ENCODE data around the gene ATXN1.

The ATXN1 gene

DNA sequence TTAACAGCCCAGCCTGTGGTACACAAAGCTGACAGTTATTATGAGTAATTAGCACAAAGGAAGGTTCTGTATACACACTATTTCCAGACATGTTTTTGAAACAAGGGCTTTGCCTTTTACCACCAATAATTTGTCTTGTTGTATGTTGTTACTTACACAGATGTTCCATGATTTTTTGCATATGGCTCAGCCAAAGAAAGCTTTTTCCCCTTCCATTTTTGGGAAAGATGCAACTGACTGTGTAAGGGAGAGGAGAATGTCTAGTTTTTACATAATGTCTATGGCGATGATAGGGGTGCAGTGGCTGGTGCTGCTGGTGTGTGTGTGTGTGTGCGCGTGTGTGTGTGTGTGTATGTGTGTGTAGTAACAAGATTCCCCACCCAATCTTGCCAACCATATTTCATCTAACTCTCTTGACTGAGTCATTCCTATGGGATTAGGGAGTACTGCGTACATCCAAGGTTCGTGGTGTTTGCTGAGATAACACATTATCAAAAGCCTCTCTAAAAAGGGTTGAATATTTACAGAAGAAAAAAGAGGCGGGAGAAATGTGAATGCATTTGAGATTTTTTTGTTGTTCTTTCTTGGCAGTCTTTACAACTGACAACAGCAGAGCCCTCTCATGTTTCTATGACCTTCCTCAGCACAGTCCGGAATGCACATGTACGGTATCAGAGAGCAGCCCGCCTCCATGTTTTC is 330.7 kb downstream of the ATXN1 start:
- no peak for DNase-seq

DNA sequence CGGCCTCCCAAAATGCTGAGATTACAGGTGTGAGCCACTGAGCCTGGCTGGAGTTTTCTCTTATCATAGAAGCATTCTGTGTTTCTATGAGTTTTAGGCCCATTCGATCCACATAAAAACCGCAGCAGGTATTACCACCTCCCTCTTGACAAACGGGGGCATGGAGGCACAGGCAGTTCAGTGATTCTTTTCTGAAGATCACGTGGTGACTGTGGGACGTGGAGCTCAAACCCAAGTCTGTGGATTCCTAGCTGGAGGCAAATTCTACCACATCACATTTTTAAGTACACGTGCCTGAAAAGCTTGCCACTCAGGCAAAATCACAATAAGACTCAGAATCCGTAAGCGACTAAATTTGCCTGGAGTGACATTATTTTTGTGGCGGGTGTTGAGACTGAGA is 331.6 kb downstream of the ATXN1 start:
- no peak for DNase-seq

DNA sequence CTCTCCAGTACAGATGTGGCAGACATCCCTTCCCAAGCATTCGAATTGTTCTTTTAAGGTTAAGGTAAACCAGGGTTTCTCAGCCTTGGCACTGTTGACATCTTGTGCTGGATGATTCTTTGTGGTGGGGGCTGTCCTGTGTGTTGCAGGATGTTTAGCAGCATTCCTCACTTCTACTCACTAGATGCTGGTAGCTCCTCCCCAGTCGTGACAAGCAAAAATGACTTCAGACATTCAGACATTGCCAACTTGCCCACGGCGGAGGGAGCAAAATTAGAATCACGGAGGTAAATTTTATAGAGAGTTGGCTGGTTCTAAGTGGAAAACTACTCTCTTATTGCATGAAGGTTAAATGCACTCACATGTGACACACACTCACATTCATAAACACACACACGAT is 334.1 kb downstream of the ATXN1 start:
- no peak for DNase-seq

DNA sequence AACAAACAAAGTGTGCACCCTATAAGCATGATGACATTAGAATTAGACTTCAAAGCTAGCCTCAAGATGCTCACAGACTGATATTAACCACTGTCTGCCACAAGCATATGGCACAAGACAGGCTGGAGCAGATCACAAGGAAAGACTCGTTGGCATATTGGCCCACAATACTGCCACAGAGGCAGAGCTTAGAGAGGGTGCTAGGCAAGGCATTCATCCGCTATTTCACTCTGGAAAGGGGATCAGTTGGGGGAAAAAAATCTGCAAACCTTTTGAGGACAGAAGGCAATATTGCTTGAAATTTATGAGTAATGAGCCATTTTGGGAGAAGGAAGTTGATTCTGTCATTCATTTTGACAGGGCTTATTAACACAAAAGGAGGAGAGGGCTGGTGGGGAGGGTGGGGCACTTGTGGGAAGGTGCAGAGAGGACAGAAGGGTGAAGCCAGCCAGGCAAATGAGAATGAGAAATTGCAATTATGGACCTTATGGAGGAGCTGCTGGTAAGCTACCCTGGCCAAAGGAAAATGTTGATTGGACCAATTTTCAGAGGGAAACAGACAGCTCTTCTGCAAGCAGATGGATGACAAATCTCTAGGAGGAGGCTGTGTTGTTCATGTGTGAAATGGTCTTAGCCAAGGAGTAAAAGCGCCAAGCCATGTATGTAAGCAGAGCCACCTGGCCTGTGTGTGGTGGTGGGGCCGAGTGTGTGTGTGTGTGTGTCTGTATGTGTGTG is 335.2 kb downstream of the ATXN1 start:
- DNase-seq = no peak

DNA sequence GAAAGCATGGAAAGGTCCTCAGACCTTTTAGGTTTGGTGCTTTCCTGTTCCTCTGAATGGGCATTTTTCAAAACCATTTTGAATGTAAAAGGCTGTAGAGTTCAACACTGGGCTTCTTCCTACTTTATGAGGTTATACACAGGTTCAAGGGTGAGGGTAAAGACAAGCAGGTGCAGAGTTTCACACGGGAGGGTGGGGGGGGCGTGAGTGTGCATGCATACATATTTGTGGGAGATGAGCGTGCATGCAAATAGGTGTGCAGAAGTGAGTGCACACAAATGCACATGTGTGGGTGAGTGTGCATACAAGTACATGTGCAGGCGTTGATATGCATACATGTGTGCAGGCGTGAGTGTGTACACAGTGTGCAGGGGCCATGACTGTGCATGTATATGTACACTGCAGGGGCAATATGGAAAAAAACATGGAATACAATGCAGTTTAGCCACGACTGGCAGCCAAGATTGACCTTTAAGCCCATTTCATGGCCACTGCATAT is 339.7 kb downstream of the ATXN1 start:
- DNase-seq = no peak

DNA sequence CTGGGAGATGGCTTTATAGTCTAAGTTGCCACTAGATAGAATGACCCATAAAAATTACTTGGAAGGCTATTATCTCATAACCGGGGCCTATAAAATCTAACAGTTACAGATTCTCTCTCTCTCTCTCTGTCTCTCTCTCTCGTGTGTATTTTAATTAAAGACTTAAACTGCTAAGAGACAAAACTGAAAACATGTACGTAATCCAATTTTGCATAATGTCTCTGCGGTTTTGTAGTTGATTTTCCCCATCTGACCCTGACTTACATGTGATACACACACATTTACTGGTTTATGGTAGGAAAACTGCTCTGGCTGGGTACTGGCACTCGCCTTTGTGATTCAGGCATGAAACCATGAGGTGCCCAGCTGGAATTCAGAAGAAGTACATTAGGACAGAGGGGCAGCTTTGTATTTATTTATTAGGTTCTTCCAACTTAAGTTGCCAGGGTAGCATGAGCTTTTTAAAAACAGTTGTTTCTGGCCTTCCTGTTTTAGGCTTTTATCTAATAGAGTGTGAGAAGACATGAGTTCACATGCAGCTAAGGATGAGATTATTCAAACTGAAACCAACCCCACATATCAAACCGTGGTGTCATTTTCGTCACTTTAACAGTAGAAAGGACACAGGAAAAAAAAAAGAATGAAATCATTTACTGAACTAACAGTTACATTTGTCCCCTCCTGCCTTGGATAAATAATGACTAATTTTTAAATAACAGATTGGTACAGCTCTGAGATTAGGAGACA is 340.4 kb downstream of the ATXN1 start:
- peak; percentile 36 for DNase-seq

DNA sequence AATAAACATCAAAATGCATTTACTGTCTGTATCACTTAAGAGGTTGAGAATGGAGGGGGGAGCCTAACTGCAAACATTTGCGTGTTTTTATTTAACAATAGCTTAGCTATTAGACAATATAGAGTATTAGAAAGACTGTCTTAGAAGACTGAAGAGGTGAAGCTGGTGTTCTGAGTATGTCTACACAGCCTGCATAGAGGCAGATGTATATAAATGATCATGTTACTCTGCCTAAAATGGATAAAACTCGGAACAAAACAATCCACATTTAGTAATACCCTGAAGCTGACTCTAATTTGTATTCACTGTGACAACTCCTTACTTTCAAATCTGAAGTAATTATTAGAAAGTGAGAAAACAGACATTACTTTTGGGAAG is 340.9 kb downstream of the ATXN1 start:
- no peak for DNase-seq

DNA sequence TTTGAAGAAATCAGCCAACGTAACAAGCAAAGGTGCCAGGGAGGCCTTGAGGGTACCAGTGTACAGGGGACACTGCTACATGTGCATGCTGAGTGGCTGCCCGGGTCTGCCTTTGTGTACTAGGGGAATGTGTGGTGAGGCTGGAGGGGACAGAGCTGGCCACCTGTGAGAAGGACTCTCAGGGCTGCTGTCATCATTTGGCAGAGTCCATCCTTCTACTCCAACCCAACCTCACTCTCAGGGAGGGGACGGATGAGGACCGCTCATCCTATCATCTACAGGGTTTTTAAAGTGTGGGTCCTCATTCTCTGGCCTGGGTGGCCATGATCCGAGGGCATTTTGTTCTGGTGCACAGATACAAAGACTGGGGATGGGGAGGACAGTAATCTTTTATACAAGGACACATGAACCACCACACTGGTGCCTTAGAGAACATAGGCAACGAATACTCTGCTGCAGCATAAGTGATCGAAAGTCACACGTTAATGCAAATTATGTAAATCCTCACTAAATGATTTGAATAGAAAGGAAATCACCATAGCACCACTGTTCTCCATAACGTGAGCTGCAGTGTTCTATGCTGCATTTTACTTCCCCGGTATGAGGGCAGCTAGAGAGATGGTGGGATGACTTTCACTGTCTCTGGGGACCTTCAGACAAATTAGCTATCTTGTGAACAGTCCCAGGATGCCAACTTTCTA is 341.5 kb downstream of the ATXN1 start:
- DNase-seq = no peak

DNA sequence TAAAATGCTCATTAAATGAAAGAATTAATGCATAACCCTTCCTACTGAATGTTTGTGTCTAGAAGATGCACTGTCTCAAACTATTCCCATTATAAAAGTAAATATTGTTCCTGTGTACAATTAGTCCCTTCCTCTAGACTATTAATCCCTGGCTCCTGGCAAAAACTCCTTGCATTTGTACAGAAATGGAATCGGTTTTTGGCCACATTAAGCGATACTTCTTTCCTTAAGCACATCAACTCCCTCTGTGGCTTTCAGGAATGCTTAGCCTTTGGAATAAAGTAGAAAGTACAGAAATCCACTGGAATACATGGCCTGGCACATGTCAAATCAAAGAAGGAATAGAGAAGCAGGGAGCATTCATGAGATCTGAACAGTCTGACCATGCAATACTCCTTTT is 343.1 kb downstream of the ATXN1 start:
- no peak for DNase-seq

DNA sequence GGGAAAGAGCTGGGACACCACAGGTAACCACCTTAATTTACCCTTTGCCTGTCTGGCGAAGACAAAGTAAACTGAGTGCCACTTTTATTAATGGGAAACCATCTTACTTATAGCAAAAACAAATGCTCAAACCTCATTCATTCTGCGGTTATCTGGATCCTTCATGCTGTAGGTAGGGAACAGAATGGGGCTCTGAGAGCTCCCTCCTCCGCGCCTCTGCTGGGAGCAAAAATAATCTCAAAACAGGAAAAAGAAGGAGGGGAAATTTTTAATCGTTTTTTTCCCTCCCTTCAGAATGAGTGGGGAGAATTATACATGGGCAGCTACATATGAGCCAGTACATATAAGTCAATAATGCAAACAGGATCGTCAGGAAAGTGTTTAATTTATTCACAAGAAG is 345.6 kb downstream of the ATXN1 start:
- no peak for DNase-seq

DNA sequence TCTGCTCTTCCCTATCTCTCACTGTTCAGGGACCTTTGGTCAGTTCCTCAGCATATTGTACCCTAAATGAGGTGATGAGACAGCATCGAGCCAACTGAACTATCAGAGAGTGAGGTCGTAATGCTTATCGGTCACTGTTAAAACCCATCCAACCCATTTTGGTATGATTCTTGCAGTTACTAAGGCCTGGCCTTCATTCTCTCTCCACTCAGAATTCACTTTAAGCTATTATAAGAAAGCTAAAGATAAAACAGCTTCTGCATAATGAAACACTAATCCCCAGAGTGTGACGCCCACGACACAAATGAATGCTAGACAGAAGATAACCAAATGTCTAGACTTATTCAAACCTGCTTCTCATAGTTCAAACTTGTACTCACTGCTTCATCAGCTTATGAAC is 347.1 kb downstream of the ATXN1 start:
- DNase-seq = no peak

DNA sequence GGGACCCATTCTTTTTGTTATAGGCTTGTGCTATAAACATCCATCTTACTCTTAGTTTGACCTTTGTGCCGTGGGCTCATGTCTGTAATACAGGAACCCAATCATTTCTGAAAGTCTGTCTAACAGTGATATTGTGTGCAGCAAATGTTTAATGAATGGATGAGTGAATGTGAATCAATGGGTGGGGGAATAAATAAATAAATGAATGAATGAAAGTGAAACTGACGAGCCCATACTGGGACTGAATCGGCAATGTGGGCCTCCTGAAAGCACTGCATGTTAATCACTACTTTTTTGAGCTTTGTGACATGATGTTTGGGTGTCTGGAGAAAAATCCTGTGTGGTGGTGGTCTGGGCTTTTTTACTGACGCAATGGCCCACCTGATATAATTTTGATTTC is 347.9 kb downstream of the ATXN1 start:
- DNase-seq = peak; percentile 28

DNA sequence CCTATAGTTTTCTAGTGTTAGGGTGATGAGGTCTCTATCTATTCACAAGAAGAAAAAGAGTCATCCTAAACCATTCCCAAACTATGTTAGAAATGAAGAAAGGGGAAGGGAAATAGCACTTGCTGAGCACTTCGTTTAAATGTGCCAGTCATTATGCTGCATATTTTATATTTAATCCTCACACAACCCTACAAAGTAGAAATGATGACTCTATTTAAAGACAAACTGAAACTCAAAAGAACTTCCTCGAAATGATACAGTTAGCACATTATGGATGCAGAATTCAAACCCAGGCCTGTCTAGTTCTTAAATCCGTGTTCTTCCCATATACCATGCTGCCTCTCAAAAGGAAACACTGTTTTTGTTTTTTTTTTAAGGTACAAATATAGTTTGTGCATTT is 348.3 kb downstream of the ATXN1 start:
- DNase-seq = peak; percentile 47

DNA sequence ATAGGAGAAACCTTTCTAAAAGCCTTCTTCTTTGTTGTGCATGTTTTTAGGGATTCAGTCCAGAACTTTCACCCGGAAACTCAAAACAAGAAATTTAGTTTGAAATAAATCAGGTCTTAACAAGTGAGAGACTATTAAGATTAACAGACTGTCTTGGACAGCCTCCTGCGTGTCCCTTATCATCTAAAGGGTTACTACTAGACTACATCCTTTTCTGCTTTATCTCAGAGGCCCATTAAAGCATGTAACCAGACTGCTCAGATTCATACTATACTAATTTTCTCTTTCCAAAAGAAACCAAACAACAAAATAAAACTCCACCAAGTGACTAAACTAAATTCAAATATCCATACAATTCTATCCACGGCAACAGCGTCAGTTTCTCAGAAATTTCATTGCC is 349.1 kb downstream of the ATXN1 start:
- no peak for DNase-seq

DNA sequence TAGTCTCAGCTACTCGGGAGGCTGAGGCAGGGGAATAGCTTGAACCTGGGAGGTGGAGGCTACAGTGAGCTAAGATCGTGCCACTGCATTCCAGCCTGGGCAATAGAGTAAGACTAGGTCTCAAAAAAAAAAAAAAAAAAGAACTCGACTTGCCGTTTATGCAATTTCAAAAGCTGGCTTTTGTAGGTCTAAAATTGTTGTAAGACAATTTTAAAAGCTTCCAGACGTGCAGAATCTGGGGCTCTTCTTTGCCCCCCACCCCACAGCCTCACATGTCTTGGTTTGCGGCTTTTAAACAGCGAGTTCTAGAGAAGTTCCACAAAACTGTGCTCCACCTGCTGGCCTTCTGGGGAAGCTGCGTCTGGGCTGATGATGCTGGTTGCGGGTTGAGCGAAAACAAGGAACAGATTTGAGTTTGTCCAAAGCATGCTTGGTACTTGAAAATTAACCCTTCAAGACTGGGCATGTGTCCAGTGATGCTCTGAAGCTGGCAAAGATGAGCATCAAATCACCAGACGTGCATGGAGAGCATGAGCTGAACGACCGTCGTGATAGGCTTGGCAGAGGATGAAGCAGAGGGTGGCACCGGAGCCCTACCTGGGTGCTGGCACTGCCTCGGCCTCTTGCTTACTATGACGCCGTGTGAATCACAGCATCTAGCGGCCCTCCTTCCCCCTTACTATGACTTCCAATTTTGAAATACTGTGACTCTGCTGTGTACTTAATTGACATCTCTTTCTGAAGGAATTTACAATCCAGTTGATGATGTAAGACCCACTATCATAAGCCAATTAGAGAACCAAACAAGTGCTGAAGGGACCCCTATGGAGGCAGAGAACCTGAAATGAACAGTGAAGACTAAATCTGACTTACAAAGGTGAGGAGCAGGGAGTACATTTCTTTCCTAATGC is 351.5 kb downstream of the ATXN1 start:
- peak; percentile 76 for DNase-seq

DNA sequence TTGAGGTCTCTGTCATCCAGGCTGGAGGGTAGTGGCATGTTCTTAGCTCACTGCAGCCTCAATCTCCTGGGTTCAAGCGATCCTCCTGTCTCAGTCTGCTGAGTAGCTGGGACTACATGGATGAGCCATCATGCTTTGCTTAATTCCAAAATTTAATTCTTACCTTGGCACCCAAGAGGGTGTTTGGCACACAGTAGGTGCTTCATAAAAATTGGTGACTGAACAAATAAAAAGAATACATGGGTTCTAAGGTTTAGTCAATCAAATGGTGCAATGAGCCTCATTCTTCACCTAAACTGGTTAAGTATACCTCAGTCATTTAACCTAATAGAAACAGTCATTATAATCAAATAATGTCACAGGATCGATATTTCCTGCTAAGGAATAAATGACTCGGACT is 352.5 kb downstream of the ATXN1 start:
- DNase-seq = no peak

DNA sequence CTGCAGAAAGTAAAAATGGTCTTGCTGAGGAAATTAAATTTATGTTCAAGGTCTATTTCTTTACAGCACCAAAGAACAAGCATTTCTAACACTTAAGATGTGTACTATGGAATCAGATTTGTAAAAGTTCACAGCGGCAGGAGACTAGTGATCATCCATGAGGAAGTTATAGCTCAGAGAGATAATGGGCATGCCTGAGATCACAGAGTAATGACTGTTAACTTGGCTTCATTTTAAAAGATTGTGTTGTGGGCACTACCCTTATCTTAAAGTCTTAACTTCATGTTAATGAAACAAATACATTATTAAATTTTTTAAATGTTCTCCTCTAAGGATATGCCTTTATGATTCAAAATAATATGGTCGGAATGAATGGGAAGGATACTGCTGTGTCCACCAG is 354.3 kb downstream of the ATXN1 start:
- peak; percentile 23 for DNase-seq

DNA sequence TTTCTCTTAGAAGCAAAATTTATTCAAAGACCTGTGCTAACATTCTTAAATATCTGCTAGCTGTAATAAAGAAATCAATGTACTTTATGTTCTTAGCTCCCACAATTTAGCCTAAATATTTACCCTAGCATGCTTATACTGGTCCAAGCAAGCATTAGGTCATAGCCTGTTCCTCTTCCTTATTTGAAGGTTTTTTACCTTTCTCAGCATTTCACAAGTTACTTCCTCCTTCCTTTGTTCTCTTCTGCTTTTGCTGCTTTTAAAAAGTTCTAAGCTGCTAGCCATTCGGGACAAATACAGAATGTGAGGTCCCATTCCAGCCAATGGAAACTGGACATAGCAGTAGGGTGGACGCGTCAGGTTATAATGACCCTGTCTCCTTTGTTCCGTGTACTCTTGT is 354.7 kb downstream of the ATXN1 start:
- DNase-seq = peak; percentile 63

DNA sequence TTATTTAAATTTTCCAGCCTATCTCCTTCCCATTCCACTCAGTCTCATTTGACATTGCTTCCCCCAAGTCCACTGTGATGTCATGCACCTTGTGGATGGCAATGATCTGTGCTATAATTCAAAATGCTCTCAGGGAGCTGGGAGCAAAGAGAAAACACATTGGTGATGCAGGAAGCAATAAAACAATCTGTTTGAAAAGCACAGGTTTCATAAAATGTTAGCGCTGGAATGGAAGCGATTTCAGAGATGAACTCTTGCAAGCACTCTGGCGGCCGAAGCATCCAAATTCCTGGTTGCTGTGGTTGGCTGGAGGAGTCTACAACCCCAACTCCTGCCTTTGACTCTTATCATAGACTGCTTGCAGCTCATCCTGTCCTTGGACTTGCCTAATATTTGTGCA is 355.9 kb downstream of the ATXN1 start:
- DNase-seq = no peak

DNA sequence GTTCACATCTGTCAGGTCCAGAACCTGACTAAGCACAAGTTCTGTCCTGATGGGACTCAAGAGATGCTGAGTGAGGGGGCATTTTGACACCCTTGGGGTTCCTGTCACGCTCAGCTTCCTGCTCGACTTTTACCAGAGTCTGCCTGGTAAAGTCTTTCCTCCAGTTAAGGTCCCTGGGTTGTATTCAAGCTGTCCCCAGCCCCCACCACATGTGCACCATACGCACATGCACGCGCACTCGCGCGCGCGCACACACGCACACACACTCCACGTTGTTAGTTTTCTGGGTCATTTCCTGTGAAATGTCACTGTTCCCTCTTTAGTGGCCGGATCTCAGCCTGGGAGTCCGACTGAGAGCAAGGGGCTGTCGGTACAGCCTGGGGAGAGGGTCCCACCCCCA is 356.8 kb downstream of the ATXN1 start:
- no peak for DNase-seq

DNA sequence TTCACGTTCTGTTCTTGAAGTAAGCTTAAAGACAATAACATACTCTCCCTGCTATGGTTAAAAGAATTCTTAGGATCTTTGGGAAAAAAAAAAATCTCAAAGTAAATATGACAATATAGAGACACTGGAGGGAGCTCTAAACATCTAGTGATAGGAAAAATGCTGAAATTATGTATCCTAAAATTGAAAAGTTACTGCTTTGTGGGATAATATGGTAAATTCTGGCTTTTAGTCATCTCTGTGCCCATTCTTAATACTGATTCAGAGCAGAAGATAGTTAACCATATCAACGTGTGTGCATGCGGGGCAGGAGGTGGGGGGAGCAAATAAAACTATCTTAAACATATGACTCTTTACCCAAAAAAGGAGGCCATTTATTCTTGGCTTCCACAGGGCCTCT is 357.4 kb downstream of the ATXN1 start:
- no peak for DNase-seq

DNA sequence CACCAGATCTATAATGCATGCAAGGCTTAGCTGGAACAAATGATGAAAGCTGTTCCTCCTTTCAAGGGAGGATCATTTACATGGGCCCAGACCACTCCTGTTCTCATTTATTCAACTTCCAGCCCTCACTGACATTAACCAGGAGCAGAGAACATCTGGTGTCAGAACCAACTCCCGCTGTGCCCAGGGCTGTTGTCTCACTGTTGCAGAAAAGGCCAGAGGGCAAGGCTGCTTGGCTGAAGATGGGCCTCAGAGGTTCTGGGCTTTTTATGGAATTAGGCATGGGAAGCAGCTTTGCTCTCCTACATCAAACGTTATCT is 358.7 kb downstream of the ATXN1 start:
- no peak for DNase-seq

All from suppressor macrophage treated with lipopolysaccharide for 4 hours (primary cell).